ENCODE measurements around the gene CCDC32.

The CCDC32 gene, protein sequence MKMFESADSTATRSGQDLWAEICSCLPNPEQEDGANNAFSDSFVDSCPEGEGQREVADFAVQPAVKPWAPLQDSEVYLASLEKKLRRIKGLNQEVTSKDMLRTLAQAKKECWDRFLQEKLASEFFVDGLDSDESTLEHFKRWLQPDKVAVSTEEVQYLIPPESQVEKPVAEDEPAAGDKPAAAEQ

DNA sequence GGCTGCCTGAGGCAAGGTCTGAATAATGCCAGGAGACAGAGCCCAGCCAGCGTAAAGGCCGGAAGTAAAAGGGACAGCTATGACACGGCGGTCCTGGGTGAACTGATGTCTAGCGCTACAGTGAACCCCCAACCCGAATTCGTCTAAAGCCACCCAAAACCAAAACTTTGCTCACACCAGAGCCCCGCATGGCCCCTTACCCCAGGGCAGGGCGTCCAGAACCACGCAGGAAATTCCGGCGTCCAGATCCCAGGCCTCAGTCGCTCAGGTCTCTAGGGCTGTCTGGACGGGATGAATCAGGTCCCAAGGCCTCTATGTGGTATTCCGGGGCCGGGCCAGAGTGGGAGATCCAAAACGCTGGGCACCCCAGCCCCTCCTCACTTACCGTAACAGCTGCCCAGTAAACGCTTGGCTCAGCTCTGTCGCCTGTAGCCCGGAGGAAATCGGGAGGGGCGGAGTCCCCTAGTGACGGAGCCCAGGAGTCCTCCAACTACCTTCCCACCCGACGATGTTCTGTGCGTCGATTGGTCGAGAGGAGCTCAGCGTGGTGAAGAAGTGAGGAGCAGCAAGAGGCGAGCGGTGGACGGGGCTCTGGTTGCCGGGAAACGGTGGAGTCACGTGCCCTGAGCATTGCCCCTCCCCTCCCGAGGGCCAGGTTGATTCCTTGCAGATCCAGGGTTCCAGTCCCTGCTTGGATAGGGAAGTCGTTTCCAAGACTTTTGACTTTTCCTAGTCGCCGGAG, at the start of gene CCDC32:
Gene CCDC32, minus strand, starts transcription at position 452 of the 742 bp plus-strand sequence. CDS start 2,027 bp downstream, outside the sequence.
- no peaks in the 10 kb centered on the region for H3K9me3 ChIP-seq
- in situ Hi-C loops (cut with MboI; ENCODE audit: low sequenced_read_pairs) = no loop called here

DNA sequence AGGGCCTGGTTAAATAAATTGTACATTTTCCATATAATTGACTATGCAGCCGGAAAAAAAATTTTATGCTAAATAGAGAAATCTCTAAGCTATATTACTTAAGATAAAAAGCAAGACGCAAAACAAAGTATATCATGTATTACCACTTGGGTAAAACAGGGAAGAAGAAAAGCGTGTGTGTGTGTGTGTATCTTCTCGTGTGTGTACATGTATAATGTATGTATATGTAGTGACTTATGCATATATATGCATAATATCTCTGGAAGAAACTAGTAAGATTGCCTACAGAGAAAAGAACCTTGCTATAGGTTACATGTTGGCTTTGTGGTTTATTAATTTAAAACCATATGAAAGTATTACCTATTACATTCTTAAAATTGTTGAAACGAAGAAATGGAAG, 48.2 kb upstream of the CCDC32 start:
- H3K4me1 ChIP-seq = peaks cover 2% of the 10 kb centered on the region
- in situ Hi-C loops (cut with MboI; ENCODE audit: low sequenced_read_pairs) = no loop called here
- DNase-seq (ENCODE audit: low spot score in 2 of 2) = no peak
- H3K36me3 ChIP-seq (replicated peaks) = peaks cover 7% of the 10 kb centered on the region
- no peaks in the 10 kb centered on the region for H3K9me3 ChIP-seq
- H3K4me3 ChIP-seq = no peak overlapping the region
- H3K27me3 ChIP-seq (ENCODE audit: low read depth) = no peaks in the 10 kb centered on the region

More for the DNA sequence above, at the start of gene CCDC32:
- Histone ChIP-seq H3K4me3 (peak within 1 kb of the TSS; percentile 62), H3K27me3 (ENCODE audit: low read depth) (no peaks in the 10 kb centered on the region), H3K4me1 (peaks cover 13% of the 10 kb centered on the region), H3K36me3 (replicated peaks) (no peaks in the 10 kb centered on the region; the same call in 1 of the 2 replicates)
- peak; percentile 99 for DNase-seq (ENCODE audit: low spot score in 2 of 2)

DNA sequence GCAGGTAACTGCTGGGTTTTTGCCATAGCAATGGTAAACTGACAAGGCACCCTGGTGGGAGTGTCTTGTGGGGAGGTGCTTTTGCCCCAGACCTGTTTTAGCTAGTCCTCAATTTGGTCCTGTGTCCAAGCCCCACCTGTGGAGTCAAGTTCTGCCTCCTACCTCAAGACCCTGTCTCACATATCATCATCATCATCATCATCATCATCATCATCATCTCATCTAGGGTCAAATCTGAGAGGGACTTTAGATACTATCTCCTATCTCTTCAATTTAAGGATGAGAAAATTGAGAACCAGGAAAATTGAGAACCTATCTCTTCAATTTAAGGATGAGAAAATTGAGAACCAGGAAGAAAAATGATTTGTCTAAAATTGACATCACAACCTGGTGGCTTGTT, 39.1 kb upstream of the CCDC32 start:
- Histone ChIP-seq H3K9me3 (no peaks in the 10 kb centered on the region), H3K4me3 (no peak overlapping the region), H3K36me3 (replicated peaks) (peaks cover 27% of the 10 kb centered on the region), H3K4me1 (no peaks in the 10 kb centered on the region), H3K27me3 (ENCODE audit: low read depth) (no peaks in the 10 kb centered on the region)
- DNase-seq (ENCODE audit: low spot score in 2 of 2) = no peak
- in situ Hi-C loops (cut with MboI; ENCODE audit: low sequenced_read_pairs) = no loop called here

DNA sequence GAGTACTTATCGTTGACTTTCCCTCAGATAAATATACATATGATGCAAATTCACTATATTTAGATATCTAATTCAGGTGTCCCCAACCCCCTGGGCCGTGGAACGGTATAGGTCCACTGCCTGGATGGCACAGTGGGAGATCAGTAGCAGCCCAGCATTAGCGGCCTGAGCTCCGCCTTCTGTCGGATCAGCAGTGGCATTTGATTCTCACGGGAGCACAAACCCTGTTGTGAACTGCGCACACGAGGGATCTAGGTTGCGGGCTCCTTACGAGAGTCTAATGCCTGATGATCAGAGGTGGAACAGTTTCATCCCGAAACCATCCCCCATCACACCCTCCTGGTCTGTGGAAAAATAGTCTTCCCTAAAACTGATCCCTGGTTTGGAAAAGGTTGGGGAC, 36.1 kb upstream of the CCDC32 start:
- no peaks in the 10 kb centered on the region for H3K9me3 ChIP-seq
- in situ Hi-C loops (cut with MboI; ENCODE audit: low sequenced_read_pairs) = no loop called here
- DNase-seq (ENCODE audit: low spot score in 2 of 2) = no peak

DNA sequence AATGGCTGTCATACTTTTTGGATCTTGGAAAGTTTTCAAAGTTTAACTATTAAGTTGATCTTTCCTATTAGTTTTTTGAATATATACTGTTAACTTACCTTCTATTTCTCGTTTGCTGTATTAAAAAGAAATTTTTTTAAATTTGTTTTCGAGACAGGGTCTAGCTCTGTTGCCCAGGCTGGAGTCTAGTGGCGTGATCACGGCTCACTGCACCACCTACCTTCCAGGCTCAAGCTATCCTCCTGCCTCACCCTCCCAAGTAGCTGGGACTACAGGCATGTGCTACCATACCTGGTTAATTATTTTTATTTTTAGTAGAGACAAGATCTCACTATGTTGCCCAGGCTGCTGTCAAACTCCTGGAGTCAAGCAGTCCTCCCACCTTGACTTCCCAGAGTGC, 33.8 kb upstream of the CCDC32 start:
- Histone ChIP-seq H3K4me3 (no peak overlapping the region), H3K36me3 (replicated peaks) (no peaks in the 10 kb centered on the region; the same call in 1 of the 2 replicates)
- in situ Hi-C loops (cut with MboI; ENCODE audit: low sequenced_read_pairs) = no loop called here

More for the DNA sequence above, 36.1 kb upstream of the CCDC32 start:
- Histone ChIP-seq H3K27me3 (ENCODE audit: low read depth) (no peaks in the 10 kb centered on the region), H3K4me1 (no peaks in the 10 kb centered on the region), H3K36me3 (replicated peaks) (peaks cover 7% of the 10 kb centered on the region), H3K4me3 (no peak overlapping the region)

DNA sequence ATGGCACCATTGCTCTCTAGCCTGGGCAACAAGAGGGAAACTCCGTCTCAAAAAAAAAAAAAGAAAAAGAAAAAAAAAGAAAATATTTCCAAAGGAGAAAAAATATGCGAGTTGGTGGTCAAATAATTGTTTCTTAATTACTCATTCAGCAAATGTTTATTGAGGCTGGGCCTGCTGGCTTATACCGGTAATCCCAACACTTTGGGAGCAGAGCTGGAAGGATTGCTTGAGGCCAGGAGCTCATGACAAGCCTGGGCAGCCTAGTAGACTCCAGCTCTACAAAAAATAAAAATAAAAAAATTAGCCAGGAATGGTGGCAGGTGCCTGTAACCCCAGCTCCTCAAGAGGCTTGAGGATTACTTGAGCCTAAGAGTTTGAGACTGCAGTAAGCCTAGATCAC, 33.3 kb upstream of the CCDC32 start:
- in situ Hi-C loops (cut with MboI; ENCODE audit: low sequenced_read_pairs) = no loop called here
- H3K4me1 ChIP-seq = no peaks in the 10 kb centered on the region
- no peak for DNase-seq (ENCODE audit: low spot score in 2 of 2)

More for the DNA sequence above, 33.8 kb upstream of the CCDC32 start:
- Histone ChIP-seq H3K4me1 (no peaks in the 10 kb centered on the region), H3K27me3 (ENCODE audit: low read depth) (no peaks in the 10 kb centered on the region), H3K9me3 (no peaks in the 10 kb centered on the region)
- DNase-seq (ENCODE audit: low spot score in 2 of 2) = no peak

DNA sequence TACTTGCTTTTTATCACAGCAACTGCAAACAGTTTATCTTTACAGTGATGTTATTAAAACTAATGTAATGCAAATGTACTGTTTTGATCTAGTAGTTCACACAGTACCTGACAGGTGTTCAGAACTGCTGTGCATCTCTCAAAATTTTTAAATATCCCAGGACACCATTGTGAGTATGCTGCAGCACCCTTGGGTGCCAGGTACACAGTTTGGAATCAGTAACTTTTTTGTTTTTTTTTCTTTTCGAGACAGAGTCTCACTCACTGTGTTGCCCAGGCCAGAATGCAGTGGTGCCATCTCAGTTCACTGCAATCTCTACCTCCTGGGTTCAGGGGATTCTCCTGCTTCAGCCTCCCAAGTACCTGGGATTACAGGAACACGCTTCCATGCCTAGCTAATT, 32.2 kb upstream of the CCDC32 start:
- no peaks in the 10 kb centered on the region; the same call in 1 of the 2 replicates for H3K36me3 ChIP-seq (replicated peaks)
- in situ Hi-C loops (cut with MboI; ENCODE audit: low sequenced_read_pairs) = no loop called here
- no peaks in the 10 kb centered on the region for H3K4me1 ChIP-seq
- no peaks in the 10 kb centered on the region for H3K9me3 ChIP-seq
- no peak for DNase-seq (ENCODE audit: low spot score in 2 of 2)
- no peak overlapping the region for H3K4me3 ChIP-seq
- no peaks in the 10 kb centered on the region for H3K27me3 ChIP-seq (ENCODE audit: low read depth)

More for the DNA sequence above, 33.3 kb upstream of the CCDC32 start:
- H3K36me3 ChIP-seq (replicated peaks) = no peaks in the 10 kb centered on the region; the same call in 1 of the 2 replicates
- H3K27me3 ChIP-seq (ENCODE audit: low read depth) = no peaks in the 10 kb centered on the region
- no peak overlapping the region for H3K4me3 ChIP-seq
- H3K9me3 ChIP-seq = no peaks in the 10 kb centered on the region

DNA sequence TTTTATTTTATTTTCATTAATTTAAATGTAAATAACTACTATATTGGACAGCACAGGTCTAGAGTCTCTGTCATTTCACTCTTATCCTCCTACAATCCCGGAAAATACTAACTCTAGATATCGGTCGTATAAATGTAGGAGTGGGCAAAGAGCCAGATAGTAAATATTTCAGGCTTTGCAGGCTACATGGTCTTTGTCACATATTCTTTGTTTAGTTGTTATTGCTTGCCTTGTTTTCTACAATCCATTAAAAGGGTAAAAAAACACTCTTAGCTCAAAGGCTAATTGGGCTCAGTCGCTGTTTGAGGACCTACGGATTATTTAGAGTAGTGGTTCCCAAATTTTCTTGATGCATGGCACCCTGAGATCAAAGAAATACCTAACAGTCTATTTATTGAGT, 30.9 kb upstream of the CCDC32 start:
- Histone ChIP-seq H3K4me3 (peak overlapping the region; percentile 79), H3K4me1 (no peaks in the 10 kb centered on the region), H3K27me3 (ENCODE audit: low read depth) (no peaks in the 10 kb centered on the region), H3K36me3 (replicated peaks) (no peaks in the 10 kb centered on the region; the same call in 1 of the 2 replicates), H3K9me3 (no peaks in the 10 kb centered on the region)
- in situ Hi-C loops (cut with MboI; ENCODE audit: low sequenced_read_pairs) = no loop called here
- DNase-seq (ENCODE audit: low spot score in 2 of 2) = no peak

DNA sequence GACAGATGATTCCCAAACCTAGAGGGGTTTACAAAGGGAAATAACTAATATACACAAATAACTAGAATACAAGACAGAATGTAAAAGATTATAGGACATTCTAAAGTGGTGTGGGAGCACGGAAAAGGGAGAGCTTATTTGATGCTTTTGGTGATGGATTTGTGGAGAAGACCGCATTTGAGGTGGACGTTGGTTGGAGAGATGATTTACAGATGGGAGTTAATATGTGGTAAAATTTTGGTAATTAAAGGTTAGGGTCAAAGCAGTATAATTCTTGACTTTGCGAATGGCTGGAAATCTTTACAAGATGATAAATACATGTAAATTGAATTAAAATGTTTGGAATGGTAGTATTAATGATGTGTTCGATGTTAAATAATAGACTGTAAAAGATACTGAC, 30.4 kb upstream of the CCDC32 start:
- Histone ChIP-seq H3K4me1 (no peaks in the 10 kb centered on the region; the same call in 1 of the 2 replicates), H3K36me3 (replicated peaks) (no peaks in the 10 kb centered on the region; the same call in 1 of the 2 replicates), H3K9me3 (no peaks in the 10 kb centered on the region), H3K27me3 (ENCODE audit: low read depth) (no peaks in the 10 kb centered on the region), H3K4me3 (peak overlapping the region; percentile 79)
- in situ Hi-C loops (cut with MboI; ENCODE audit: low sequenced_read_pairs) = no loop called here
- DNase-seq (ENCODE audit: low spot score in 2 of 2) = no peak

DNA sequence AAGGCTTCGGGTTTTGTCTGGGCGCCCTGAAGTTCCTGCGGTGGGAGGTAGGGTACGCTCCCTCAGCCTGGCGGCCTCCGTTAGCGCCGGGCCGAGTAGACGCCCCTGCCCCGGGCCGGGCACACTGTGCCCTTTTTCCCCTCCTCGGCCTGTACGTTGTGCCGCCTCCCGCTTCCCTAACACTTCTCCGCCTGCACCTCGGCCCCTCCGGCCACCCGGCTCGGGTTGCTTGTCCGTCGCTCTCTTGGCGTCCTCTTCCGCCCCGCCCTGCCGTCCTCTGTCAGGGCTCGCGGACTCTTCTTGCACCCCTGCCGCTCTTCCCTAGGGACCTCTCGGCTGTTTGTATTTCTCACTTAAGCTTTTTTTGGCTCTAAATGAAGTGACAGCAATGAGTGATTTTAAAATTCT, 29.6 kb upstream of the CCDC32 start:
- H3K27me3 ChIP-seq (ENCODE audit: low read depth) = no peaks in the 10 kb centered on the region
- peak; percentile 71 to 88 for DNase-seq (ENCODE audit: low spot score in 2 of 2)
- H3K4me1 ChIP-seq = peaks cover 2% of the 10 kb centered on the region; the same call in 1 of the 2 replicates
- no peaks in the 10 kb centered on the region for H3K9me3 ChIP-seq
- H3K4me3 ChIP-seq = peak overlapping the region; percentile 79
- in situ Hi-C loops (cut with MboI; ENCODE audit: low sequenced_read_pairs) = no loop called here
- no peaks in the 10 kb centered on the region; the same call in 1 of the 2 replicates for H3K36me3 ChIP-seq (replicated peaks)

DNA sequence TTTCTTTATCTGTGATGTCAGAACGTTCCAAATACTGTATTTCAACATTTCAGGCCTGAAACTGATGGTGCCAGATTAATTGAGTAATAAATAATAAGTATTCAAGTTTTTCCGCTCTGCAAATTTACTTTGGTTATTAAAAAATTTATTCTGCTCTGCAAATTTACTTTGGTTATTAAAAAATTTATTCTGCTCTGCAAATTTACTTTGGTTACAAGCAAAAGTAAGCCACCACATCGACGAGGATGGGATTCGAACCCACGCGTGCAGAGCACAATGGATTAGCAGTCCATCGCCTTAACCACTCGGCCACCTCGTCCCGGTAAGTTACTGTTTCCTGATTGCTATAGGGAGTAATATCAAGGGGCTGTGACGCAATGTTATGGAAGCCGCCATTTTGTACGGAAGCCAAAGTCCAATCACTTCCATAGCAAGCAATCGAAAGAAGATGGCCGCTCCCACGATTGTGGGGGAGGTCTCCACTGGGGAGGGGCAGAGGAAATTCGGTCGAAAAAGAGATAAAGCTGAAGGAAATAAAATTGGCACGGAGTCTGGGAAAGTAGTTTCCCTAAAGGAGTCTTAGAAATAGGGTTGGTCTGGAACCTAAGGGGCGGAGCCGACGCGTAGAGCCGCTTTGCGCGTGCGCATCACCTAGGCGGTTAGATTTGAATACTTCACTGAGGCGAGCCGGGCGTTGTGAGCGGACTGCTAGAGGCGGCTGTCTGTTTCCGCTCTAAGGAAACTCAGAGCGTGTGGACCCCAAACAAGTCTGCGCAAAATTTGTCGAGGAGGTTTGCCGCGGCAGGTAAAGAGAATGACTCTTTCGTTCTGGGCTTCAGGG, 29.0 kb upstream of the CCDC32 start, which contains the start of gene KNL1:
Gene KNL1, plus strand, starts transcription at position 662 of the 841 bp plus-strand sequence. CDS start 8,683 bp downstream, outside the sequence.
- DNase-seq (ENCODE audit: low spot score in 2 of 2) = peak; percentile 84 to 92
- in situ Hi-C loops (cut with MboI; ENCODE audit: low sequenced_read_pairs) = no loop called here
- H3K4me1 ChIP-seq = peaks cover 2% of the 10 kb centered on the region; the same call in 1 of the 2 replicates

DNA sequence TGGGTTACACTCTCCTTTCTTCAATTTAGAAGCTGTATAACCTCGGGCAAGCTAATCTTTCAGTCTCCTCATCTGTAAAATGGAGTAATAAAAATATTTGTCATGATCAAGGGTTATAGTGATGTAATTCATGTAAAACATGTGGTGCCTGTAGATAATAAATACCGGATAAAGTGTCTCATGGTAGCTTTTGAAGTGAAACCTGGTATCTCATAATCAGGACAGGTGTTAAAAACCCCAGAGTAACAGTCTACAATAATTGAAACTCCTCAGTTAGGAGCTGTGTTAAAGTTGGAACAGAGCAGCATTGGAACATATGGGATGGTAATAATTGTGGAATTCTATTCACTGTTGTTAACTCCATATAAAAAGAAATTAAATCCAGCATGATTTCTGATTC, 28.3 kb upstream of the CCDC32 start:
- DNase-seq (ENCODE audit: low spot score in 2 of 2) = no peak
- H3K4me3 ChIP-seq = 0 out of 2 replicates have a peak overlapping the region, but pooled peaks have one; percentile 0
- peaks cover 2% of the 10 kb centered on the region; the same call in 1 of the 2 replicates for H3K4me1 ChIP-seq
- H3K36me3 ChIP-seq (replicated peaks) = no peaks in the 10 kb centered on the region; the same call in 1 of the 2 replicates
- no peaks in the 10 kb centered on the region for H3K27me3 ChIP-seq (ENCODE audit: low read depth)
- H3K9me3 ChIP-seq = no peaks in the 10 kb centered on the region
- in situ Hi-C loops (cut with MboI; ENCODE audit: low sequenced_read_pairs) = no loop called here

More for the DNA sequence above, 29.0 kb upstream of the CCDC32 start, which contains the start of gene KNL1:
- H3K36me3 ChIP-seq (replicated peaks) = no peaks in the 10 kb centered on the region; the same call in 1 of the 2 replicates
- no peaks in the 10 kb centered on the region for H3K27me3 ChIP-seq (ENCODE audit: low read depth)
- peak within 1 kb of the TSS; percentile 79 for H3K4me3 ChIP-seq
- no peaks in the 10 kb centered on the region for H3K9me3 ChIP-seq

DNA sequence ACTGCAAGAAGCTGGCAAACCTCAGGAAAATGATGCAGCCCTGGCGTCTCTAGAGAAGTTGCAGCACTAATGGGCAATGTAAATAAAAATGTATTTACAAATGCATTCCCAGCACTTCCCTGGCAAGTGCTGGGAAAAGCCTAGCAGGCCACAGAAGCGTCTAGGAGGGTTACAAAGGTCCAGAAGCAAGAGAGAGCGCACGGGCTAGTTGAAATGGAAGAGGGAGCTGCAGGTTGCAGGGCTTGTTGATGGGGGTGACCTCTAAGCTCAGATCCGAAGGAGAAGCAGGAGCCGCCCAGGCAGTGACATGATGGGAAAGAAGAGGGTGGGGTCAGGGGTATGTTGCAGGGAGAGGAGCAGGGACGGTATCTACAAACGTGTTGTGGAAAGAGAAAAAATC, 26.5 kb upstream of the CCDC32 start:
- Histone ChIP-seq H3K4me3 (no peak overlapping the region), H3K4me1 (peaks cover 2% of the 10 kb centered on the region; the same call in 1 of the 2 replicates), H3K27me3 (ENCODE audit: low read depth) (no peaks in the 10 kb centered on the region; the same call in 1 of the 2 replicates), H3K9me3 (no peaks in the 10 kb centered on the region), H3K36me3 (replicated peaks) (no peaks in the 10 kb centered on the region; the same call in 1 of the 2 replicates)
- DNase-seq (ENCODE audit: low spot score in 2 of 2) = no peak
- in situ Hi-C loops (cut with MboI; ENCODE audit: low sequenced_read_pairs) = no loop called here

Measured in HAP-1 (cell line).